A549 (cell line): ENCODE measurements around the gene ITFG1. TPM values are rescaled to one million over a fixed set of nuclear protein-coding genes. Genes with fewer than 3 reads are reported as not detected.

ENCODE experiments used
- ATAC-seq, 2 experiments: fragments of 200-7000 bp in 1 of 2; fragments of >200 bp in 1 of 2; cut with Nextera tagmentation in 1 of 2; cut with Tn5 transposase in 1 of 2; 3 replicates each; pipeline versions ENCODE4 v1.8.0 to v1.9.1; 2018 to 2020; ENCODE audit warnings: mild to moderate bottlenecking in 1 of 2, moderate library complexity in 1 of 2
- CTCF ChIA-PET: fragments of 300-600 bp; sonication (Branson Sonifier 250); formaldehyde crosslinking; extraction: SDS; loops from one replicate; lab custom pipeline; 2021; ENCODE audit warnings: antibody characterized with exemption, inconsistent platforms; lab: Yijun Ruan, JAX
- POLR2A ChIA-PET: fragments of 350-600 bp; formaldehyde crosslinking; extraction: SDS; loops from one replicate; lab custom pipeline; 2021; ENCODE audit warnings: antibody characterized with exemption, inconsistent platforms; lab: Yijun Ruan, JAX
- DNase-seq, 2 experiments: peaks; one replicate each; pipeline versions ENCODE4 v3.0.0 to v3.0.0-alpha.2; 2011 to 2016; ENCODE audit warnings: low read depth in 1 of 2, low spot score in 1 of 2
- FAIRE-seq: peaks from 2 replicates; lab custom pipeline; 2011; peaks lifted over from hg19 to GRCh38; lab: Jason Lieb, UNC
- H3K27ac ChIP-seq, 2 experiments: fragments of >200 bp; sonication (Bioruptor Twin); formaldehyde crosslinking; 3 replicates each; pipeline ENCODE4 v1.5.1; 2016 to 2017
- H3K4me1 ChIP-seq: fragments of >200 bp; sonication (Bioruptor Twin); formaldehyde crosslinking; 3 replicates; pipeline ENCODE4 v1.6.1; 2016
- H3K4me2 ChIP-seq: fragments of >200 bp; sonication (Bioruptor Twin); formaldehyde crosslinking; 3 replicates; pipeline ENCODE4 v1.6.1; 2016
- H3K4me3 ChIP-seq: fragments of >200 bp; sonication (Bioruptor Twin); formaldehyde crosslinking; 3 replicates; pipeline ENCODE4 v1.5.1; 2016
- H3K9me3 ChIP-seq: fragments of >200 bp; sonication (Bioruptor Twin); formaldehyde crosslinking; 3 replicates; pipeline ENCODE4 v1.6.1; 2016
- BCL3 ChIP-seq: fragments of >200 bp; sonication (Bioruptor Twin); formaldehyde crosslinking; IDR thresholded peaks from 3 replicates; pipeline ENCODE4 v1.6.1; 2016
- CHD4 ChIP-seq: fragments of 200-600 bp; sonication (generic); IDR thresholded peaks from 2 replicates; pipeline ENCODE4 v1.6.1; 2016; ENCODE audit warnings: antibody characterized with exemption, mild to moderate bottlenecking, borderline replicate concordance
- CTCF ChIP-seq: fragments of >200 bp; sonication (Bioruptor Twin); formaldehyde crosslinking; IDR thresholded peaks from 3 replicates; pipeline ENCODE4 v1.5.1; 2016
- FOSB ChIP-seq: fragments of 250-450 bp; sonication (Bioruptor Pico); IDR thresholded peaks from 2 replicates; pipeline ENCODE4 v1.5.0; 2020; ENCODE audit warnings: mild to moderate bottlenecking, moderate library complexity
- FOSL2 ChIP-seq, 2 experiments: fragments of 450-650 bp in 1 of 2; fragments of >200 bp in 1 of 2; sonication (Bioruptor Twin) in 1 of 2; formaldehyde crosslinking; IDR thresholded peaks; 2 replicates each; pipeline versions ENCODE4 v1.5.0 to v1.6.1; 2016 to 2020; ENCODE audit warnings: mild to moderate bottlenecking in 1 of 2, moderate library complexity in 1 of 2
- GATA3 ChIP-seq: IDR thresholded peaks from 2 replicates; pipeline ENCODE4 v1.6.1; 2012; ENCODE audit warnings: borderline replicate concordance
- HDAC2 ChIP-seq: fragments of 200-600 bp; sonication (generic); IDR thresholded peaks from 2 replicates; pipeline ENCODE4 v1.6.1; 2016
- HEYL ChIP-seq: fragments of 250-450 bp; sonication (Bioruptor Pico); IDR thresholded peaks from 2 replicates; pipeline ENCODE4 v1.8.0; 2021; ENCODE audit warnings: mild to moderate bottlenecking, moderate library complexity
- HOXB13 ChIP-seq: fragments of 250-450 bp; sonication (Bioruptor Pico); IDR thresholded peaks from 2 replicates; pipeline ENCODE4 v1.5.0; 2020; ENCODE audit warnings: low read depth, mild to moderate bottlenecking, moderate library complexity
- HOXB5 ChIP-seq: fragments of 250-450 bp; sonication (Bioruptor Pico); IDR thresholded peaks from 2 replicates; pipeline ENCODE4 v1.5.0; 2020; ENCODE audit warnings: mild to moderate bottlenecking, moderate library complexity
- JUN ChIP-seq, 2 experiments: fragments of >200 bp; sonication (Bioruptor Twin); formaldehyde crosslinking; IDR thresholded peaks; 2 replicates in 1 of 2; 3 replicates in 1 of 2; pipeline ENCODE4 v1.6.1; 2016 to 2017
- NFE2L2 ChIP-seq: fragments of 150-350 bp; conservative IDR thresholded peaks from 2 replicates; pipeline ENCODE4 v1.6.1; 2014; ENCODE audit warnings: low read length
- NPAS2 ChIP-seq: fragments of 250-450 bp; sonication (Bioruptor Pico); IDR thresholded peaks from 2 replicates; pipeline ENCODE4 v1.8.0; 2022; ENCODE audit warnings: mild to moderate bottlenecking, moderate library complexity, borderline replicate concordance
- NR3C1 ChIP-seq: fragments of >200 bp; sonication (Bioruptor Twin); formaldehyde crosslinking; IDR thresholded peaks from 3 replicates; pipeline ENCODE4 v1.6.1; 2017
- PBX3 ChIP-seq: IDR thresholded peaks from 2 replicates; pipeline ENCODE4 v1.6.1; 2012
- PHF8 ChIP-seq: fragments of 200-600 bp; sonication (generic); IDR thresholded peaks from 2 replicates; pipeline ENCODE4 v1.6.1; 2016; ENCODE audit warnings: low read depth, mild to moderate bottlenecking, antibody characterized with exemption, moderate library complexity, borderline replicate concordance
- POLR2AphosphoS2 ChIP-seq: conservative IDR thresholded peaks from 2 replicates; pipeline ENCODE4 v1.6.1; 2012; ENCODE audit warnings: low read length, improper control_type of control experiment, inconsistent platforms
- RARB ChIP-seq: fragments of 250-450 bp; sonication (Bioruptor Pico); IDR thresholded peaks from 2 replicates; pipeline ENCODE4 v1.8.0; 2021; ENCODE audit warnings: mild to moderate bottlenecking, moderate library complexity
- RCOR1 ChIP-seq: fragments of 150-350 bp; IDR thresholded peaks from 2 replicates; pipeline ENCODE4 v1.6.1; 2014; ENCODE audit warnings: antibody characterized with exemption, low read length, low read depth
- TP53 ChIP-seq: fragments of 250-450 bp; sonication (Bioruptor Pico); IDR thresholded peaks from 2 replicates; pipeline ENCODE4 v1.5.0; 2021; ENCODE audit warnings: mild to moderate bottlenecking, moderate library complexity
- USF2 ChIP-seq: fragments of 450-650 bp; IDR thresholded peaks from 2 replicates; pipeline ENCODE4 v1.6.1; 2014; ENCODE audit warnings: antibody characterized with exemption
- ZSCAN20 ChIP-seq: fragments of 250-450 bp; sonication (Bioruptor Pico); IDR thresholded peaks from 2 replicates; pipeline ENCODE4 v1.8.0; 2022; ENCODE audit warnings: mild to moderate bottlenecking, moderate library complexity
- WGBS: methylation state at CpG from one replicate; pipeline ENCODE4 v1.1.6; 2017; ENCODE audit errors: missing lambda C conversion rate; 5-methylcytosine and 5-hydroxymethylcytosine counted together
- polyA plus RNA-seq, 4 experiments: library from polyadenylated mRNA; depleted of rRNA in 3 of 4; stranded (reverse); fragments of >200 nt; fragmentation: RNase III in 1 of 4; extraction: RNeasy Plus Mini Kit Qiagen cat#74134 plus additional on column Dnase treatment in 1 of 4; gene quantifications; 2 replicates in 3 of 4; 3 replicates in 1 of 4; pipeline ENCODE4 v1.2.3, GENCODE V29; 2011 to 2017

The ITFG1 gene
- polyA plus RNA-seq, 2 of the 4 experiments (the other 2 are of a cell fraction): 32.9 to 112 TPM

- ATAC-seq (no peak), FAIRE-seq (no peak), DNase-seq (no peak)
- Histone ChIP-seq H3K9me3 (no peaks in the 10 kb centered on the region), H3K27ac (no peak overlapping the region), H3K4me1 (0 out of 3 replicates have a peak, but pooled peaks cover 10% of the 10 kb centered on the region), H3K4me3 (no peak overlapping the region), H3K4me2 (no peak overlapping the region)
- ChIA-PET POLR2A (no interaction called here), CTCF (no interaction called here)
- TF ChIP-seq RCOR1 (no peak), NFE2L2 (no peak), CTCF (no peak), HOXB13 (CRISPR knock-in tag) (no peak), RARB (no peak), BCL3 (no peak), CHD4 (no peak), TP53 (no peak), ZSCAN20 (CRISPR knock-in tag) (no peak), NR3C1 (no peak)
These were observed 15.9 kb upstream of the ITFG1 start for GRCh38 chr16:47476654-47477345.

GRCh38 chr16:47475786-47476185 lies 14.9 kb upstream of the ITFG1 start:
- Histone ChIP-seq H3K4me1 (0 out of 3 replicates have a peak, but pooled peaks cover 10% of the 10 kb centered on the region), H3K27ac (no peak overlapping the region), H3K9me3 (no peaks in the 10 kb centered on the region), H3K4me2 (no peak overlapping the region), H3K4me3 (no peak overlapping the region)
- 34% methylated on average over 1 of the region's 1 CpG for WGBS
- DNase-seq (peak in 1 of 2 experiments; percentile 11), FAIRE-seq (no peak), ATAC-seq (no peak)
- no peak for TF ChIP-seq NPAS2 (CRISPR knock-in tag)
- TF ChIP-seq HOXB5 (CRISPR knock-in tag): no peak
- TF ChIP-seq CTCF: no peak
- TF ChIP-seq FOSL2 (IDR thresholded peaks at IDR 0.05): no peak
- no peak for TF ChIP-seq FOSL2 (CRISPR knock-in tag; IDR thresholded peaks at IDR 0.05)
- ChIA-PET POLR2A (interaction anchor here (1.0 kb wide), 1 partner anchor 9 kb away, joined by 3 read pairs; no protein-coding TSS in a partner anchor), CTCF (no interaction called here)

GRCh38 chr16:47473792-47474191 lies 12.9 kb upstream of the ITFG1 start:
- no peak overlapping the region for H3K27ac ChIP-seq
- WGBS: 86% methylated on average over 3 of the region's 3 CpGs
- no peak for FAIRE-seq
- TF ChIP-seq POLR2AphosphoS2 (no peak), PBX3 (no peak), RCOR1 (no peak), HEYL (CRISPR knock-in tag) (no peak), USF2 (no peak), HDAC2 (no peak), FOSB (CRISPR knock-in tag) (no peak), FOSL2 (IDR thresholded peaks at IDR 0.05) (no peak), FOSL2 (CRISPR knock-in tag; IDR thresholded peaks at IDR 0.05) (no peak), GATA3 (no peak), JUN (IDR thresholded peaks at IDR 0.05) (no peak), CTCF (no peak), PHF8 (no peak)

More at GRCh38 chr16:47473792-47474191, 12.9 kb upstream of the ITFG1 start:
- POLR2A ChIA-PET: no interaction called here
- H3K4me3 ChIP-seq: no peak overlapping the region
- H3K4me2 ChIP-seq: no peak overlapping the region
- ATAC-seq (no peak), DNase-seq (no peak)
- 0 out of 3 replicates have a peak, but pooled peaks cover 10% of the 10 kb centered on the region for H3K4me1 ChIP-seq
- CTCF ChIA-PET: interaction anchor here (0.7 kb wide), 1 partner anchor 93 kb away, joined by 4 read pairs; no protein-coding TSS in a partner anchor
- H3K9me3 ChIP-seq: no peaks in the 10 kb centered on the region
